Gastrocnemius medialis (tissue), 4 donors: ENCODE results near the gene FBXL7. TPM values are rescaled to one million over a fixed set of nuclear protein-coding genes. Genes with fewer than 3 reads are reported as not detected.

Source experiments
- ATAC-seq, 2 donors: fragments of 150-250 bp; one replicate each; pipeline ENCODE4 v1.9.1; 2016
- DNase-seq, 2 donors: peaks; one replicate each; pipeline ENCODE4 v3.0.0-alpha.2; 2019
- H3K27ac ChIP-seq, 4 donors: fragments of 200-600 bp; sonication (generic); 1 replicate in 1 of 4; 2 replicates in 3 of 4; pipeline ENCODE4 v1.5.1; 2016 to 2018; ENCODE audit warnings: mild to moderate bottlenecking in 2 of 4, moderate library complexity in 1 of 4
- H3K27me3 ChIP-seq, 3 donors: fragments of 200-600 bp; sonication (generic) in 2 of 3; 1 replicate in 1 of 3; 2 replicates in 2 of 3; pipeline versions ENCODE4 v1.5.1 to v1.6.0; 2016 to 2019; ENCODE audit warnings: mild to moderate bottlenecking in 1 of 3, moderate library complexity in 1 of 3
- H3K36me3 ChIP-seq, 2 donors: fragments of 200-600 bp; sonication (generic) in 1 of 2; one replicate each; pipeline ENCODE4 v1.5.1; 2017 to 2018
- H3K4me1 ChIP-seq, 2 donors: fragments of 200-600 bp; sonication (generic) in 1 of 2; one replicate each; pipeline ENCODE4 v1.5.1; 2016 to 2017; ENCODE audit warnings: mild to moderate bottlenecking in 2 of 2
- H3K4me3 ChIP-seq, 4 donors: fragments of 200-600 bp; sonication (generic) in 3 of 4; 1 replicate in 1 of 4; 2 replicates in 3 of 4; pipeline ENCODE4 v1.5.1; 2016 to 2019; ENCODE audit warnings: mild to moderate bottlenecking in 2 of 4
- H3K9me3 ChIP-seq, 3 donors: fragments of 200-600 bp; sonication (generic) in 2 of 3; 1 replicate in 1 of 3; 2 replicates in 2 of 3; pipeline ENCODE4 v1.5.1; 2016 to 2019
- CTCF ChIP-seq, 5 experiments: fragments of 450-650 bp in 3 of 5; fragments of 200-600 bp in 2 of 5; sonication (generic) in 2 of 5; IDR thresholded peaks in 4 of 5; conservative IDR thresholded peaks in 1 of 5; 1 replicate in 4 of 5; 2 replicates in 1 of 5; pipeline ENCODE4 v1.5.1; 2016 to 2019; ENCODE audit warnings: antibody characterized with exemption in 5 of 5, mild to moderate bottlenecking in 3 of 5, moderate library complexity in 3 of 5
- POLR2A ChIP-seq, 2 donors: fragments of 450-650 bp; IDR thresholded peaks; one replicate each; pipeline ENCODE4 v1.6.1; 2017; ENCODE audit warnings: antibody characterized with exemption in 2 of 2, mild to moderate bottlenecking in 2 of 2, moderate library complexity in 2 of 2
- in situ Hi-C, 4 donors: fragments of 200-750 bp; cut with MboI; loops; one replicate each; pipeline versions ENCODE4 v1.15.0 to v1.8.0; 2017; ENCODE audit warnings: low sequenced_read_pairs in 4 of 4
- intact Hi-C: fragments of 100-400 bp; cut with DNase I; formaldehyde crosslinking; loops from one replicate; pipeline ENCODE4 v1.15.1; 2023; ENCODE audit warnings: low total_unique reads
- total RNA-seq, 4 donors: library from RNA; depleted of rRNA; stranded (reverse); fragments of >200 nt; gene quantifications; one replicate each; pipeline versions ENCODE4 v1.1.0 to v1.2.3, GENCODE V29; 2016

The FBXL7 gene
- total RNA-seq, 4 donors from 2014 or later, result 2.4 to 4.9 (median 3.1) TPM

- no peaks in the 10 kb centered on the region for H3K36me3 ChIP-seq
- ATAC-seq, result no peak
- H3K27ac ChIP-seq, result no peak overlapping the region
- no peak for TF ChIP-seq CTCF (IDR thresholded peaks at IDR 0.05 in 4 of 5, conservative IDR thresholded peaks at IDR 0.05 in 1 of 5)
- no peak for TF ChIP-seq POLR2A (IDR thresholded peaks at IDR 0.05)
- DNase-seq, result no peak
- H3K4me3 ChIP-seq, result no peak overlapping the region
- H3K4me1 ChIP-seq, result no peaks in the 10 kb centered on the region
- H3K27me3 ChIP-seq, result no peaks in the 10 kb centered on the region
- intact Hi-C loops (no loop called here), in situ Hi-C loops (no loop called here)
- H3K9me3 ChIP-seq, result no peaks in the 10 kb centered on the region
Observed at GRCh38 chr5:15604986-15605385, 105.0 kb downstream of the FBXL7 start.

- H3K36me3 ChIP-seq, result no peaks in the 10 kb centered on the region
- in situ Hi-C loops (no loop called here), intact Hi-C loops (no loop called here)
- H3K27me3 ChIP-seq, result no peaks in the 10 kb centered on the region
- ATAC-seq, result no peak
- no peak overlapping the region for H3K27ac ChIP-seq
- H3K4me1 ChIP-seq, result no peaks in the 10 kb centered on the region
- no peaks in the 10 kb centered on the region for H3K9me3 ChIP-seq
- TF ChIP-seq CTCF (IDR thresholded peaks at IDR 0.05 in 4 of 5, conservative IDR thresholded peaks at IDR 0.05 in 1 of 5) (no peak), POLR2A (IDR thresholded peaks at IDR 0.05) (no peak)
- no peak for DNase-seq
- H3K4me3 ChIP-seq, result no peak overlapping the region
Observed at GRCh38 chr5:15606197-15606596, 106.2 kb downstream of the FBXL7 start.

GRCh38 chr5:15607076-15607475 is 107.1 kb downstream of the FBXL7 start:
- Histone ChIP-seq H3K9me3 (no peaks in the 10 kb centered on the region), H3K36me3 (no peaks in the 10 kb centered on the region), H3K27me3 (no peaks in the 10 kb centered on the region), H3K27ac (no peak overlapping the region), H3K4me3 (no peak overlapping the region), H3K4me1 (no peaks in the 10 kb centered on the region)
- in situ Hi-C loops, result no loop called here
- DNase-seq (no peak), ATAC-seq (no peak)
- TF ChIP-seq POLR2A (IDR thresholded peaks at IDR 0.05) (no peak), CTCF (IDR thresholded peaks at IDR 0.05 in 4 of 5, conservative IDR thresholded peaks at IDR 0.05 in 1 of 5) (no peak)
- intact Hi-C loops, result no loop called here

GRCh38 chr5:15609076-15609725 is 109.2 kb downstream of the FBXL7 start:
- DNase-seq (no peak), ATAC-seq (no peak)
- no peaks in the 10 kb centered on the region for H3K9me3 ChIP-seq
- no peaks in the 10 kb centered on the region for H3K36me3 ChIP-seq
- H3K4me1 ChIP-seq, result no peaks in the 10 kb centered on the region
- TF ChIP-seq POLR2A (IDR thresholded peaks at IDR 0.05) (no peak), CTCF (IDR thresholded peaks at IDR 0.05 in 4 of 5, conservative IDR thresholded peaks at IDR 0.05 in 1 of 5) (no peak)
- no peak overlapping the region for H3K4me3 ChIP-seq
- no peak overlapping the region for H3K27ac ChIP-seq
- in situ Hi-C loops (no loop called here), intact Hi-C loops (no loop called here)
- no peaks in the 10 kb centered on the region for H3K27me3 ChIP-seq

GRCh38 chr5:15610216-15610615 is 110.2 kb downstream of the FBXL7 start:
- H3K36me3 ChIP-seq, result no peaks in the 10 kb centered on the region
- no peaks in the 10 kb centered on the region for H3K4me1 ChIP-seq
- no peak overlapping the region for H3K4me3 ChIP-seq
- in situ Hi-C loops, result no loop called here
- no peak for ATAC-seq
- no peak for DNase-seq
- TF ChIP-seq POLR2A (IDR thresholded peaks at IDR 0.05) (no peak), CTCF (IDR thresholded peaks at IDR 0.05 in 4 of 5, conservative IDR thresholded peaks at IDR 0.05 in 1 of 5) (no peak)
- no peaks in the 10 kb centered on the region for H3K27me3 ChIP-seq
- intact Hi-C loops, result no loop called here
- no peak overlapping the region for H3K27ac ChIP-seq
- H3K9me3 ChIP-seq, result no peaks in the 10 kb centered on the region
